ENCODE measurements around the gene FBXO40.

DNA sequence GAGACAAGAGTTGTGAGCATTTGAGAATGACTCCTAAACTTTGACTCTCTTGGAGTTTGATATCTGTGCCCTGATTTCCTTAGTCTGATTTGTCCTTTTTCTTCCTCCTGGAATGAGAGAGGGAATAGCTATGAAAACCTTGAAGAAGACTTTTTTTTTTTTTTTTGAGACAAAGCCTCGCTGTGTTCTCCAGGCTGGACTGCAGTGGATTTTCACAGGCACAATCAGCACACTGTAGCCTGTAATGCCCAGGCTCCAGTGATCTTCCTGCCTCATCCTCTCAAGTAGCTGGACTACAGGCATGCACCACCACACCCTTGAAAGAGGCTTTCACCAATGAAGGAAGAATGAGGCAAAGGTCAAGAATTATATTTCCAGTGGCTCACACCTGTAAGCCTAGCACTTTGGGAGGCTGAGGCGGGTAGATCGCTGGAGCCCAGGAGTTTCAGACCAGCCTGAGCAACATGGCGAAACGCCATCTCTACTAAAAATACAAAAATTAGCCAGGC, 35.7 kb upstream of the FBXO40 start:
- TF ChIP-seq EZH2 (IDR thresholded peaks at IDR 0.05; ENCODE audit: borderline replicate concordance, low read length) (no peak), CTCF (IDR thresholded peaks at IDR 0.05; ENCODE audit: low read length) (no peak)

Data from OCI-LY1 (cell line).